Embryonic facial prominence (tissue), 1 donor: ENCODE data around the gene NFIB.

Source experiments
- DNase-seq: peaks from one replicate; pipeline ENCODE4 v3.0.0-alpha.2; 2016; ENCODE audit errors: extremely low spot score

NFIB gene

DNA sequence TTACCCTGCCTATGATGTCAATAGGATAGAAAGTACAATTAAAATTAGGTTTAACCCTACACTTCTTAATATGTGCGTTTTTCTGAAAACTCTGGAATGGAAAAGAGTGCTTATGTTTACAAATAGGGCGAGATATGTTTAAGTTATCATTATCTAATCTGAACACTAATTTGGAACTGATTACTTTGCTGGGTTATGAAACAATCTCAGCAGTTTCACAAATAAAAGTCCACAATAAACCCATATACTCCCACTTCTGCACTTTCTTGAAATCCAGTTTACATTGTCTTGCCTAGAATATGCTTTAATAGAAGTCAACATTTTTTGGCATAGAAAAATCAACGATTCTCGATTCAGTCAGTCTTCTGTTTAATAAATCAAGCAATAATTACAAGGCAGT lies 236.3 kb downstream of the NFIB start:
- DNase-seq = no peak

DNA sequence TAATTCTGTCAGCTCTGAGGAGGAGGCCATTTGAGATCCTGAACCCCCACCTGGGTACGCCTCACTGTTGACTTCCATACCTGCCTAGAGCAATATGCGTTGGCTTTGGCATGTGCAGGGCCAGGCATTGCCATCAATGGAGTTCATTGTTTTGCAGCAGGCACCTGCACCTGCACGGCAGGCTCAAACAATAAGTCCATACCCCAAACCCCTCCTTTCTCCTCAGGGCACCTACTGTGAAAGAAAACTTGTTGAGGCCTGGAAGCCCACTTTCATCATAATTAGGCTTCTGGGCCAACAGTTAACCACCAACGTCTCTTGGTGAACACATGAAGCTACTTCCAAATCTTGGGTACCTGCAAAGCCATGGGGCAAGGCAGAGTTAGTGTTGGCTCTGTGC lies 238.7 kb downstream of the NFIB start:
- DNase-seq = no peak

DNA sequence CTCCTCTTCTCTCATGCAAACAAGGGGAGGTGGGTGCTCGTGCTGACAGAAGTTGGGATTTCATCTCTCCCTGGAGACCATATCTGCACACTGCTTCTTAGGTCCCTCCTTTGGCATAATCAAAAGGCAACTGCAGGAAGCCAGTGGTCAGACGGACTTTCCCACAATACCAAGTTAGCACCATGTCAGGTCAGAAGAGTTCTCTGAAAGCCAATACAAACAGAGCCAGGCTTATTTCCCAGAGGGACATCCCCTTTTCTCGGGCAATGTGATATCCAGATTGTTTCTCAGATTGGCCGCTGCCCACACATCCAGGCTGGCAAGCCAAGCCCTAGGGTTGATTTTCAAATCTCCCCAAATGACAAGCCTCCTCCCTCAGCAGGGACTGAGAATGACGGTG lies 241.1 kb downstream of the NFIB start:
- DNase-seq = no peak

DNA sequence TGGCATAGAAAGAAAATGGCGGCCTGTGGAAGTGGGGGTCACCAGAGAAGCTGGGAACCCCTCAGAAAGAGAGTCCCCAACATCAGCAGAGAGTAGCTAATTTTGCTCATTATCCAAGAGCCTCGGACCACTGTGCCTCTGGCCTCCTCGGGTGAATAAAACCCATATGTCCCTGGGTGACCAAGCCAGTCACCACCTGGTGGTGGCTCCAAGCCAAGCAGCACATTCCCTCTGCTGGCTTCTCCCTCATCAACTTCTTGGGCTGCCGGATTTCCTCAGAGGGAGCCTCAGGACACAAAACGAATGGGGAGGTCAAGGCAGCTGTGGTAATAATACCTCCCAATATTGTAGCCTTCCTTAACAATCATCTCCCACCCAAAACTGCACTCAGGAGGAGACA lies 242.5 kb downstream of the NFIB start:
- DNase-seq = no peak

DNA sequence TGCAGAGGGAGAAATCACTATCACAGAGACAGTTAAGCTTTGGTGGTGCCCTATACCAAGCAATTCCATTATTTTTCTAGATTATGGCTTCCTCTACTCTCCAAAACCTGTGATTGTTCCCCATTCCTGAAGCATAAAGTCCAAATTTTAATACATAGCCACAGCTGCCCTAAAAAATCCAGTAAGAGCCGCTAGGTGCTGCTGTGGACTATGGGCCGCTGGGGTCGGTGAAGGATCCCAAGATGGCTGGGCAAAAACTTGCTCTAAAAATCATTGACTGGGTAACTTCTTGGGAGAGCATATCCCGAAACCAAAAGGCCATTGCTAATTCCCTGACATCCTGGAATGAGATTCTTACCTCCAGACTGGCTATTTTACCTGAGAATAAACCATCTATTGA lies 245.3 kb downstream of the NFIB start:
- DNase-seq = no peak

DNA sequence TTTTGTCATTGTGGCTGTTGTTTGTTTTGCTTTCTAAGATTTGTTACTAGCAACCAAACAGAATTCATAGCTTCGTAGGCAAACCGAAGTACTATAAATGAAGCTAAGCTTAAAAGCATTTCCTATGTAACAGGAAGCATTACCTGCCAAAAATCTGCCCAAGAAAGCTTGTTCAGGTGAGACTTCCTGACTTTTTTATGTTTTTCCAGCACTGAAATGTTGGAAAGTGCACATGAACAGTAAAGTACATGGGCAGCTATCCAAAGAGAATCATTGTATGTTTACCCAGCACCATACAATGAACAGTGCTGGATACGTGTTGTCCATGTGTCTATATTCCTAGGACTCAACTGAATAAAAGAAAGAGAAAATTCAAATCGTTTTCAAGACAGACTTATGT lies 247.1 kb downstream of the NFIB start:
- DNase-seq = no peak

DNA sequence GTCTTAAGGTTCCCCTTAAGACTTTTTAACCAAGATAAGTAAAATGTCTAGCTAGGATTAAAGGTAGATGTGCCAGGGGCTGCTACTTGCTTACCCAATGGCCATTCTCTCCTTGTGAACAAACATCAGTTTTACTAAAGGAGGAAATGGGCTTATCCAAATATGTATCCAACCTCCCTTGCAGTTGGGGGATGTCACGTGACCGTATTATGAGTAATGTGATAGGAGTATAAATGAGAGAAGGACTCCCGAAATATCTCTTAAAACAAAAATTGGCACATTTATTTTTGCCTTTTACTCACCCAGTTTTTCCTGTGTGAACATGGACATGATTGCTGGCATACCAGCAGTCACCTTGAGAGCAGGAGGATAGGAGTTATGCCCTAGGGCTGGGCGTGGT lies 247.9 kb downstream of the NFIB start:
- DNase-seq = no peak

DNA sequence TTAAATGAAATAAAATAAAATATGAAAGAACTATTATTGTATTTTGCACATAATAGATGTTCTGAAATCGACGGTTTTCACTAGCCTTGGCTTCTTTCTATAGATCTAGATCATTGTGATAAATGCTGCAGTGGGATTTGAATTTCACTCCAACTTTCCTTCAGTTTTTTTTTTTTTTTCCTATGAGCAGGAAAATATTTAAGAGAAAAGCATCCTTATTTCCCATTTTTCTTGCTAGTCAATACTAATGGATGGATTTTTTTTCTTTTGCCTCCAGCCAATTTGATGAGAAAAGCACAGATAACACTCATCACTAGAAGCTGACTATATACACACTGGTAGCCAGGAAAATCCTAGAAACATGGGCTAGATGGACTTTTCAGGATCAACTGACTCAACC lies 249.0 kb downstream of the NFIB start:
- DNase-seq = no peak

DNA sequence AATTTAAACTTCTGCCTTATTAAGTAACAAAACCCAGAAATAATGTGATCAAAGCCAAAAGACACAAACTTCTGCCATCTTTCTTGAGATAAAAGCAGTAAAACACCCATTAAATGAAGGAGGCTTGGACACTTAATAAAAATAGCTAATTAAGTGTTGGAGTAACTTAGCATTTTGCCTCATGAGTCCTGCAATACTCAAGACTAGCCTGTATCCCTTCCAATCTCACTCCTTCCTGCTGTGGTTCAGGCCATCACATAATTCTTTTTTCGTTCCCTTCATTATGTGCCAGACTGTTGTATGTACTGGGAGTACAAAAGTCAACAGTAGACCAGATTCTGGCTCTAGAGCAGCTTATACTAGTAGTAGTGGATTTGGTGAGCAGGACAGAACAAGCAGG lies 250.2 kb downstream of the NFIB start:
- no peak for DNase-seq

DNA sequence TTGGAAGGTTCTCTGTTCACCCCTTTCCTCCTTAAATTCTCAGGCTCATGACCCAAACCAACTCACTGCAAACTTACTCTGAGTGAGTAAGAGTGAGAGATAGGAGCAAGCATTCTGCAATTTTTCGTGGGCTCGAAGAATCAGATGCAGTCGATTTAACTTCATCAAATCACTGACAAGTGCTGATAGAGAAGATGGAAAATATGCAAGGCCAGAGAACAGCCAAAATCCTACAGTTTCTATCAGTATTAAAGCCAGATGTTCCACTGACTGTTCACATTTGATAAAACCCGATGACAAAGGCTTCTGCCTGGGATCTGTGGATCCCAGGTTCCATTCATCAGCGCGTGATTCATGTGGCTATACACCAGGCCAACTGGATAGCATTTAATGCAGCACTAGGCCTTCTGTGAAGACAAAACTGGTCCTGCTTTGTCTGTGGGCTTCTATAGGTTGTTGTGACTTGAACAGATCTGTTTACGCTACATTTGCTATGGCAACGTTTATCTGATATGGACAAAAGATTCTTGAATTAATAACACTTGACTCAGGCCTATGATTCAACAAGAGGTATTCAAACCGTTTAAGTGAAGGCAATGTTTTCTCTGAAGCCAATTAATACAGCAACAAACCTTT lies 251.2 kb downstream of the NFIB start:
- peak; percentile 34 for DNase-seq

DNA sequence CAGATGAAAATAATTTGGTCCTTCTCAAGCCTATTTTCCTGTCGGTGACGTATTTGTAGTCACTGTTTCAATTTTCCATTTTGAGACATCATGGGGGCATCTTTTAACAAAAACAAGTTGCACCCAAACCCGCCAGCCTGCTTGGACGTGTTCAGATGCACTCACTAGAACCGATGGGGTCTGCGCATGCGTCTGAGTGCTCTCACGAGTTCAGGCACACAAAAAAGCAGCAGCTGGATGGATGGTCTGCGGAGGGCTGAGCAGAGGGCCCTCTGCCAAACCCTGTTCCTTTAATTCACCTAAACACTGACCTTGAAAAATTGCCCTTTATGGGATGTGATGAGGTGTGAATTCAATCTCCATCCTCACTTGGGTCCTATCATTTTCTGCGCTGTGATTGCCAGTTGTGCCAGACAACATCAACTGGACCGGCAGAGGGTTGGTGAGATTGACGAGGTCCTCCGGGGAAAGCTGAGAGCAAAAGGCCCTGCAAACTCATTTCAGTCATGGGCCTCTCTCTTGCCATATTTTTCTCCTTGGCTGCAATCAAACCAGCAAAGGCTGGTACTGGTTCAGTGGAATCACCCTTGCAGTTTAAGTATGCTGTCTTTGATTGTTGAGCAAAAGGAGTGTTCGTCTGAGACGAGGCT lies 251.9 kb downstream of the NFIB start:
- no peak for DNase-seq

DNA sequence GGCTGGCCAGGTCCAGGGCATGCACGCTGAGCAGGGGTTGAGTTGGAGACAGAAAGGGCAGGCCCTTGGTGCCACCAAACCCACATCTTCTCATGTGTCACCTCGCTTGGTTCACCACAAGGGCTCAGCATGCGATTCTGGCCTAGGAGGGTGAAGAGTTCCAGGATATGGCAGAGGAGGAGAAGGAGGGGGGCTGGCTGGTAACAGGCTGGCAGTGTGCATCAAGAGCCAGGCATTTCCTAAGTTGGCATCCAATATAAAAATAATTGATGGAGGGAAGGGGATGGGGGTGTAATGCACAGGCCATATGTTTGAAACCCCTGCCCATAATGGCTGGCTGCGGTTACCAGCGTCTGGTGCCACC lies 255.6 kb downstream of the NFIB start:
- no peak for DNase-seq

DNA sequence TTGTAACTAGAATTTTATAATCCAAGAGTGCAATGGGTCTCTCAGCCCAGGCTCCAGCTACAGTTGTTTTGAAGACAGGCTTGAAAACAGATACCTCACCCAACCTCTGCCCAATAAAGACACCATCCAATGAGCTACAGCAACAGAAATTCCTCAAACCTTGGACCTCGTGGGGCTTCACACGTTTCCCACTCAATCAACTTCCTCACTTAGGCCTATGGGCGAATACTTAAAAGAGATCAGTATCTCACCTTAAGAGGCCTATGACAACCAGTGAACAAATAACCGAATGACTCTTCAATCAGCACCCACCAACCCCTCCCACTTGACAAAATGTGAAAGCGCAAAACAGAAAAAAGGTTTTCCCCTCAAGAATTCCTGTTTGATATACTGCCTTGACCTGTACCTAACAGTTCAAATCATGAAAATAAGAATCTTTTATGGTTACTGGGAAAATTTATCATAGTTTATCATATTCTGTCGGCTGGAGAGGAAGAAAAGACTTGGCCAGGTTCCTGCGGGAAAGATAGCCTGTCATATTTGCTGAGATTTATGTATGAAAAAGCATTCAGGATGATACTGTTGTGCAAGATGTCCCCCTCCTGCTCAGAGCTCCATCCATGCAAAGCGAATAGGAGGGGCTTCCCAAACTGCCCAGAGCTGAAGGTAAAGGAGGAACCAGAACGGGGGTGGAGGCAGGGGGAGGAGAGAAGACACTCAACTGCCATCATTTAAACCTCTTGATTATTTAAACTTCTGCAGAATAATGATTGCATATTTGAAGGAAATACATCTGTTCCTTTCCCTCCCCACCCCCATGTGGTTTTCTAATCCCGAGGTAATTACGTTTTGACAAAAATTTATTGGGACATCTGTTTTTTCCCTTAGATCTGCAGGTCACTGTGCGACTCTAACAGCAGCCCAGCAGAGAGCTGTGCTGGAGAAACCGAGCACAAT lies 256.3 kb downstream of the NFIB start:
- DNase-seq = no peak

DNA sequence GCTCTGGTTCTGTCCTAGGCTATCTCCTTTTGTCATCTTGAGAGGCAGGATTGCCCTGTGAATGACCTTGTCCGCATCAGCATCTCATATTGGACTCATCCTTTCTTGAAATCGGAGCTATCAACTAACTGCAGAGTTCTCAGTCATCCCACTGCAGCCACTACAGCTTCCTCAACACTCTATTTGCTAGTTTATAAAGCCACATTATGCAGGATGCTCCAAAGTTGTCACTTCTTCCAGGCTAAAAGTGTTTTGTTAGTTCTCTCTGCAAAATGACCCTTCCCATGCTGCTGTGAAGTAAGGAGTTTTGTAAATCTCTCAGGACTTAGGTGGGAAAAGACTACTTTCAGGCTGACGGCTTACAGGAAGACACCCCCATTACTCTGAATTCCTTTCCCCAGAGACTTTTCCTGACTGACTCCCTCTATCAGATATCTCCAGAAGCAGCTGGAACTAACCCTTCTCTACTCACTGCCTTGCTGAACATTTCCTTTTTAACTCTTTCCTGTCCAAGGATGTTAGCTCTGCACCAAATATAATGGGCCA lies 257.6 kb downstream of the NFIB start:
- DNase-seq = no peak

DNA sequence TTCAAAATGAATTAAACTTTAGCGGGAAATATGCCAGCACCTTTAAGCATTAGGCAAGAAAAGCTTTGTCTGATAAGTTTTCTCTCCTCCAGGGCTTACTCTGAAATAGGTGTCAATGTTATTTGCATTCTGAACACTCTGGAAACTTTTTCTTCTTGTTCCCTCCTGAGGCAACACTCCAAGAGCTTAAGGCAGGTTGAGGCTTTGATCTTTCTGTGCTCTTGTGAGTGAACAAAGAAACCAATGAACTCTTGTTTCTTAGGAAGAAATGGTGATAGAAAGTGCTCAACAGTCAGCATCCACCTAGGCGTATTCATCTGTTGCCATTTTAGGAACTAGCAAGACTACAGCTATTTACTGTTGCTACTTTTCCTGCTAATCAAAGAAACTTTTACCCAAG lies 259.8 kb downstream of the NFIB start:
- DNase-seq = no peak

DNA sequence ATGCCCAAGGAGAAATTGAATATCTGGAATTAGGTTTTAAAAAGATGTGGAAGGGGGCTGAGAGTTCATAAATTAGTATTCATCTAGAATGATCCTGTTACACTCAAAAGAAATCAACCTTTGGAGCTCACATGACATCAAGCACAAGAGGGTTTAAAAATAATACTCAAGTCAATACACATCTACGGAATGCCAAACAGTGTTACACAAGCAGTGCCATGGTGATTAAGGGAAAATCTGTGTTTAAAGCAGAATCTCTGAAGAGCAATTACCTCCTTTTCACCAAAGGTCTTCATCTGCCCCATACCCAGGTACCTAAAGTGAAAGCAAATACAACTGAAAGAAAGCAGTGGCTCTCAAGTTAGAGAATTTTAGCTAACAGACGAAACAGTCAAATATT lies 261.6 kb downstream of the NFIB start:
- DNase-seq = no peak

DNA sequence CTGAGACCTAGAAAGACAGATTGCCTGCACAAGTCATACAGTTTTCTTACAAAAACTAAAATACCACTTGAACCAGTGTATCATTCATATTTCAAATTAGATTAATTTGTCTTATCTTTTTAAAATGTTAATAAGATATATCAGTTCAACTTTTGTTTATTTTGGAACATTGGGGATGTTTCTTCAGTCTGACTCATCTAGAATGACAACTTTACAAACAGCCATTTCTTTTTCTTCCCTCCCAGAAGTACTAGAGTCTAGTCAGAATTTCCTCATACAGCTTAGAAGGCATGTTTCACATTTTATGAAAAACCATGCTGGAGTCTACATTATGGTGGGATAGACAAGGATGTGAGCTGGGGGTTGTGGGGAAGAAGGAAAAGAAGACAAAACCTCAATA lies 262.5 kb downstream of the NFIB start:
- DNase-seq = no peak

DNA sequence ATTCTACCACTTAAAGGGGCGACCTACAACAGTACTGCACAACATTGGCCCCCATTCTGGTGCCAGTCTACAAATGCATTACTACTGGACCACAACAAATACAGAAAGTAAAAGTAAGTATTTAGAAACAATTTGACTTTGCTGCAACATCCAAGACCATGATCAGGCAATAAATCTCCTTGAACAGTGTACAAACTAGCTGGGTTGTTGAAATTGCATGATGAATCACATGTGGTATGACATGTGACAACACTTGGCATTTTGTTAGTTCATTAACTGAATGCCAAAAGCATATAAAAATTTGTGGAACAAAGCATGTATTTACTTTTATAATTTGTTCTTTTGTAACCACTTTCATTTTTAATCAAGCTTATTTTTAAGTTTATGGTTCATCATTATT lies 270.5 kb downstream of the NFIB start:
- no peak for DNase-seq

DNA sequence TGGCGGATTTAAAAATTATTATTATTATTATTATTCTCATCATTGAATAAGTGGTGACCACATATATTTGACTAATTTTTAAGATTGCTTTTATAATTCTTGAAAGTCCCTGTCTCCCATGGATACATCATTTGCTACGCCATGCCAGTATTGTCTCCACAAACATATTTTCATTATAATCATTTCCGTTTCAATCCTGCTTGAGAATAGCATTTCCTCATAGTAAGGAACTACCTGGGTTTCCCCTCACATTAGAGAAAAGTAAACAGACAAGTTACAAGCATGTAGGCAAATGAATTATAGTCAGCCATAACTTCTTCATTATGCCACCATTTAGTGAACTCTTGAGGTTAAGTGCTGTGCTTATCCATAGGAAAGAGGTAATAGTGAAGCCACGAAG lies 276.6 kb downstream of the NFIB start:
- no peak for DNase-seq

DNA sequence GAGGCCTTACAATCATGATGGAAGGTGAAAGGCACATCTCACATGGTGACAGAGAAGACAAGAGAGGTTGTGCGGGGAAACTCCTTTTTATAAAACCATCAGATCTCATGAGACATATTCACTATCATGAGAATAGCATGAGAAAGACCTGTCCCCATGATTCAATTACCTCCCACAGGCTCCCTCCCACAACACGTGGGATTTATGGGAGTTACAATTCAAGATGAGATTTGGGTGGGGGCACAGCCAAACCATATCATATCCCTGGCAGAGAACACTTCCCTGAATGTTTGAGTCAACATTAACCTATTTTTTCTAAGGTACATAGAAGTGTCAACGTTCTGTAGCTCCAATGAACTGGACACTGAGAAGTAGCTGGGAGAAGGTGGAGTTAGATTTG lies 280.9 kb downstream of the NFIB start:
- no peak for DNase-seq
